Measurements from ENCODE around the gene DNAJC12.

- TF ChIP-seq PATZ1 (CRISPR knock-in tag; IDR thresholded peaks at IDR 0.05; ENCODE audit: borderline replicate concordance) (no peak), ZFP30 (CRISPR knock-in tag; IDR thresholded peaks at IDR 0.05) (no peak), ARNTL (CRISPR knock-in tag; IDR thresholded peaks at IDR 0.05; ENCODE audit: borderline replicate concordance, low read depth) (no peak), GLIS3 (CRISPR knock-in tag; IDR thresholded peaks at IDR 0.05) (no peak), CSDC2 (CRISPR knock-in tag; IDR thresholded peaks at IDR 0.05) (no peak), ZFP3 (CRISPR knock-in tag; IDR thresholded peaks at IDR 0.05) (no peak), CREB5 (CRISPR knock-in tag; IDR thresholded peaks at IDR 0.05; ENCODE audit: low read depth) (no peak), ZNF565 (CRISPR knock-in tag; conservative IDR thresholded peaks at IDR 0.05; ENCODE audit: low read depth) (no peak), ISL1 (CRISPR knock-in tag; IDR thresholded peaks at IDR 0.05) (no peak), SNAI2 (CRISPR knock-in tag; IDR thresholded peaks at IDR 0.05) (no peak), ESRRG (CRISPR knock-in tag; IDR thresholded peaks at IDR 0.05) (no peak), ZNF8 (CRISPR knock-in tag; IDR thresholded peaks at IDR 0.05) (no peak), POU6F1 (CRISPR knock-in tag; IDR thresholded peaks at IDR 0.05; ENCODE audit: borderline replicate concordance, low read depth) (no peak), TSHZ2 (CRISPR knock-in tag; IDR thresholded peaks at IDR 0.05) (no peak)
Measured at GRCh38 chr10:67784474-67784873, 53.5 kb downstream of the DNAJC12 start.

Data from SK-N-SH treated with all-trans-retinoic acid at 6 μM for 48 hours (cell line).